Measurements from ENCODE around the gene BCL2.

DNA sequence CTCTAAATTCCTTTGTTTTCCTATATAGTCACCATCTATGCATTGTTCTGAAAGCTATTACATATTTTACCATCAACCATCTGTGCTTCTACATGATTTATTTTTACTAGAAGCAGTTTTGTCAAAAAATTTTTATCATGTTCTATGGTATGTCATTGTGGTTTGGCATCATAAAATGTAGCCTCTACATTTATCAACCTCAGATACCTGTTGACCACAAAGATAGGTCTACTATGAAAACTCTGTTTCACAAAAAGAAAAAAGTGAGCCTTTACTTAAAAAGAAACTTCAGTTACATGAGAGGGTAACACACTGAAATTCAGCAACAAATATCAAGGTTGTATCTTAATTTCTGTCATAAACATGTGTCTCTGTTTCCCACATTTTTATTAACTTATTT, 3.7 kb downstream of the BCL2 start:
- TF ChIP-seq, protein P1, sequence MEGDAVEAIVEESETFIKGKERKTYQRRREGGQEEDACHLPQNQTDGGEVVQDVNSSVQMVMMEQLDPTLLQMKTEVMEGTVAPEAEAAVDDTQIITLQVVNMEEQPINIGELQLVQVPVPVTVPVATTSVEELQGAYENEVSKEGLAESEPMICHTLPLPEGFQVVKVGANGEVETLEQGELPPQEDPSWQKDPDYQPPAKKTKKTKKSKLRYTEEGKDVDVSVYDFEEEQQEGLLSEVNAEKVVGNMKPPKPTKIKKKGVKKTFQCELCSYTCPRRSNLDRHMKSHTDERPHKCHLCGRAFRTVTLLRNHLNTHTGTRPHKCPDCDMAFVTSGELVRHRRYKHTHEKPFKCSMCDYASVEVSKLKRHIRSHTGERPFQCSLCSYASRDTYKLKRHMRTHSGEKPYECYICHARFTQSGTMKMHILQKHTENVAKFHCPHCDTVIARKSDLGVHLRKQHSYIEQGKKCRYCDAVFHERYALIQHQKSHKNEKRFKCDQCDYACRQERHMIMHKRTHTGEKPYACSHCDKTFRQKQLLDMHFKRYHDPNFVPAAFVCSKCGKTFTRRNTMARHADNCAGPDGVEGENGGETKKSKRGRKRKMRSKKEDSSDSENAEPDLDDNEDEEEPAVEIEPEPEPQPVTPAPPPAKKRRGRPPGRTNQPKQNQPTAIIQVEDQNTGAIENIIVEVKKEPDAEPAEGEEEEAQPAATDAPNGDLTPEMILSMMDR (IDR thresholded peaks at IDR 0.05): no peak
- TF ChIP-seq POLR2A (IDR thresholded peaks at IDR 0.05): no peak
